K562 (cell line): ENCODE measurements around the gene RPL27. TPM values are rescaled to one million over a fixed set of nuclear protein-coding genes. Genes with fewer than 3 reads are reported as not detected.

Experiments used
- AFF4 ChIP-seq: sonication (generic); formaldehyde crosslinking; IDR thresholded peaks from 2 replicates; pipeline ENCODE4 v1.8.0; 2023; ENCODE audit warnings: mild to moderate bottlenecking, missing genetic modification reagents
- ATF4 ChIP-seq: fragments of 450-650 bp; formaldehyde crosslinking; IDR thresholded peaks from 2 replicates; pipeline ENCODE4 v1.4.0; 2022; ENCODE audit warnings: mild to moderate bottlenecking, moderate library complexity
- CREB3L1 ChIP-seq: fragments of 450-650 bp; IDR thresholded peaks from 2 replicates; pipeline ENCODE4 v1.6.1; 2014; ENCODE audit warnings: low read depth, mild to moderate bottlenecking, moderate library complexity, borderline replicate concordance
- E2F4 ChIP-seq: sonication (generic); formaldehyde crosslinking; IDR thresholded peaks from 2 replicates; pipeline ENCODE4 v1.8.0; 2022; ENCODE audit warnings: mild to moderate bottlenecking, low read depth, missing genetic modification reagents
- KDM5B ChIP-seq: fragments of 200-600 bp; sonication (generic); IDR thresholded peaks from 2 replicates; pipeline ENCODE4 v1.6.1; 2012; ENCODE audit warnings: low read depth, mild to moderate bottlenecking, moderate library complexity, low read length, control low read depth, inconsistent platforms; ENCODE audit not compliant: insufficient replicate concordance
- KLF10 ChIP-seq: fragments of 250-450 bp; sonication (Bioruptor Pico); IDR thresholded peaks from 2 replicates; pipeline ENCODE4 v1.6.1; 2021; ENCODE audit warnings: matching md5 sums
- RBM22 ChIP-seq: fragments of 200-400 bp; formaldehyde crosslinking; IDR thresholded peaks from 2 replicates; pipeline ENCODE4 v1.6.1; 2018; ENCODE audit warnings: low read length, low read depth; ENCODE audit not compliant: poor library complexity, severe bottlenecking
- SETDB1 ChIP-seq: IDR thresholded peaks from one replicate; pipeline ENCODE4 v1.6.1; 2012; ENCODE audit warnings: low read length, control low read depth, inconsistent platforms
- SMARCE1 ChIP-seq: fragments of 450-650 bp; IDR thresholded peaks from 2 replicates; pipeline ENCODE4 v1.7.1; 2016; ENCODE audit warnings: mild to moderate bottlenecking
- SPI1 ChIP-seq: IDR thresholded peaks from 2 replicates; pipeline ENCODE4 v1.6.1; 2011; ENCODE audit warnings: low read depth, low read length, control low read depth, borderline replicate concordance
- TFAP4 ChIP-seq: sonication (generic); formaldehyde crosslinking; IDR thresholded peaks from 2 replicates; pipeline ENCODE4 v1.8.0; 2022; ENCODE audit warnings: missing genetic modification reagents, mild to moderate bottlenecking, moderate library complexity, borderline replicate concordance
- ZC3H4 ChIP-seq: sonication (generic); formaldehyde crosslinking; IDR thresholded peaks from 2 replicates; pipeline ENCODE4 v1.9.0; 2021; ENCODE audit warnings: missing genetic modification reagents, borderline replicate concordance
- ZFP1 ChIP-seq: fragments of 450-650 bp; formaldehyde crosslinking; IDR thresholded peaks from 2 replicates; pipeline ENCODE4 v1.4.0; 2020; ENCODE audit warnings: mild to moderate bottlenecking, mixed read lengths
- ZNF263 ChIP-seq: sonication (generic); formaldehyde crosslinking; IDR thresholded peaks from 2 replicates; pipeline ENCODE4 v1.8.0; 2022; ENCODE audit warnings: mild to moderate bottlenecking, missing genetic modification reagents, borderline replicate concordance
- ZNF277 ChIP-seq: fragments of 250-450 bp; sonication (Bioruptor Pico); IDR thresholded peaks from 2 replicates; pipeline ENCODE4 v1.8.0; 2022; ENCODE audit warnings: inconsistent platforms, mild to moderate bottlenecking, moderate library complexity, borderline replicate concordance
- ZNF561 ChIP-seq: fragments of 450-650 bp; formaldehyde crosslinking; conservative IDR thresholded peaks from 2 replicates; pipeline ENCODE4 v1.4.0; 2020; ENCODE audit warnings: mild to moderate bottlenecking, moderate library complexity
- ZNF717 ChIP-seq: fragments of 250-450 bp; sonication (Bioruptor Pico); IDR thresholded peaks from 2 replicates; pipeline ENCODE4 v1.5.0; 2021
- polyA plus RNA-seq, 8 experiments: library from polyadenylated mRNA; depleted of rRNA in 4 of 8; stranded (reverse) in 5 of 8; unstranded in 3 of 8; fragments of >200 nt; fragmentation: Nextera tagmentation in 2 of 8; fragmentation: Illumina TruSeq in 1 of 8; extraction: Ambion mirVana in 2 of 8; extraction: Trizol in 1 of 8; gene quantifications; 2 replicates each; pipeline versions ENCODE4 v1.2.1 to v1.2.3, GENCODE V29; 2011 to 2014; ENCODE audit warnings: inconsistent platforms in 1 of 8, missing spikeins in 1 of 8
- total RNA-seq, 7 experiments: library from RNA; depleted of rRNA in 6 of 7; stranded (reverse); fragments of >200 nt in 6 of 7; fragmentation: Illumina TruSeq in 2 of 7; extraction: Trizol in 2 of 7; gene quantifications; 2 replicates each; pipeline versions ENCODE4 v1.2.1 to v1.2.3, GENCODE V29; 2011 to 2021; ENCODE audit warnings: low replicate concordance in 1 of 7

RPL27 gene
- total and polyA plus RNA-seq, 9 of the 15 experiments (the other 6 are each of a cell fraction or from before 2014, with no cell fraction given) = 1,539 to 6,155 (median 3,710) TPM

- TF ChIP-seq AFF4 (CRISPR knock-in tag) = 0 out of 2 replicates have a peak, but pooled peaks have one; percentile 26
- no peak for TF ChIP-seq ATF4
- TF ChIP-seq ZNF263 = 0 out of 2 replicates have a peak, but pooled peaks have one; percentile 28
- TF ChIP-seq RBM22 = no peak
- no peak for TF ChIP-seq ZFP1
- no peak for TF ChIP-seq ZNF561 (CRISPR knock-in tag)
- peak; percentile 97 for TF ChIP-seq TFAP4 (CRISPR knock-in tag)
- 0 out of 2 replicates have a peak, but pooled peaks have one; percentile 31 for TF ChIP-seq E2F4
- peak; percentile 4 for TF ChIP-seq KDM5B
- peak; percentile 20; the same call in 1 of the 2 replicates for TF ChIP-seq CREB3L1
- no peak for TF ChIP-seq ZNF277 (CRISPR knock-in tag)
- no peak for TF ChIP-seq KLF10 (CRISPR knock-in tag)
- peak; percentile 66; the same call in 1 of the 2 replicates for TF ChIP-seq ZC3H4 (CRISPR knock-in tag)
- TF ChIP-seq SETDB1 = no peak
- no peak for TF ChIP-seq SMARCE1
- no peak for TF ChIP-seq SPI1
- no peak for TF ChIP-seq ZNF717 (CRISPR knock-in tag)
Observed at GRCh38 chr17:43021741-43022512, 23.7 kb downstream of the RPL27 start, which contains the start of gene VAT1 (continued).
